Measurements from ENCODE around the gene VAPB.
A peak's percentile ranks its signal among the peaks of the same experiment; 100 is the strongest.

The VAPB gene

DNA sequence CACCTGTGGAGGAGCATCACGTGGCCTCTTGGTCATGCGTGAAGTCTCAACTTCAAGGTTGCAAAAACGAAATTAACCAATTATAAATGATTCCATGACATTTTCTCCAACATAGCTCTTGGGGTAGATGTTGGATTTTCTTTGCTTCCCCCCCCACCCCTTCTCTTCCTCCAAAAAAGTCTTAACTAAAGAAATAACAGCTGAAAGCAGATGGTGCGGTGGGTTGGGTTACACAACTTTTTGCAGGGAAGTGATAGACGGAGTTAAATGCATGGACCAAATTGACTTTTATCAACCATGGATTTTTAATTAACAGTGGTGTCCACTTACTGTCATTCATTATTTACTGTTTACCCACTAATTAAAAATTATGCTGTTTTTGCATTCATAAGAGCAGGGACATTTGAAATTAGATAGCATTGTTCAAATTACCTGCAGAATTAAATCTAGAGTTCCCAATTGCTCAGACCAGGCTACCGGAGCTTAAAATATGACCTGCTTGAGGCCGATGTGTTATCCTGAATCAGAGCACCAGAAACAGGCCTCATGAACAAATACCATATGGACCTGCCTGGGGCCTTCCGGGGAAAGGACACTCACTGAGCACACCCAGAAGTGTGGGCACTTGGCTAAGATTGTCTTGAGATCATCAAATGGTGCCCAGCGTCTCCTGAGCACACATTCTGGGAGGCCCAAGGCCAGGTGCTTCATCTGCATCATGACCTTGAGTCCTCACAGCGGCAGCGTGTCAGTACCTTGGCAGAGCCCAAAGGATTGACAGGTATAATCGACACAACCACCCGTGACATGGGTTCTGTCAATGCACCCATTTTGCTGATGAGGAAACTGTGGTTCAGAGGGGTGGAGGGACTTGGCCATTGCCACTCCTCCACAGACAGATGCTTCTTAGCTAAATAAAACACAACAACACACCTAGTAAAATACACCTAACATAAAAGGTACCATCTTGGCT lies 84.7 kb downstream of the VAPB start:
- DNase-seq: no peak
- Mint-ChIP-seq H3K36me3 (peaks cover 8 to 28% of the 10 kb centered on the region in 2 donors), H3K27me3 (peaks cover 0 to 8% of the 10 kb centered on the region in 2 donors), H3K9me3 (peaks cover 5 to 12% of the 10 kb centered on the region in 2 donors), H3K4me1 (no peaks in the 10 kb centered on the region), H3K27ac (no peak overlapping the region), H3K4me3 (no peak overlapping the region)
- ATAC-seq (replicated peaks): no peak

DNA sequence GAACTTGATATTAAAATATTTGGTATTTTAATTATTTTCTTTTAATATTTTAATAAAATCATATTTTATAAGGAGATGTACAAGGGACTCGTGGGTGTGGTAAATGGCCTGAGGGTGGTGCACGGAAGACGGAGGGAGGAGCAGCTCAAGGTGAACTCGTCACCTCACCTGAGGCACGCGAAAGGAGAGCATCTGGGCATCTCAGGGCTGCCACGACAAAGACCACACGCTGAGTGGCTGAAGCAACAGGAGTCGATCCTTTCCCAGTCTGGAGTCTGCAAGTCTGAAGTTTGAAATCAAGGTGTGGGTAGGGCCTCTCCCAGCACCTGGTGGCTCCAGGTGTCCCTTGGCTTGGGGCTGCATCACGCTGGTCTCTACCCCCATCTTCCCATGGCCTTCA lies 86.4 kb downstream of the VAPB start:
- H3K9me3 Mint-ChIP-seq: peaks cover 5 to 12% of the 10 kb centered on the region in 2 donors
- peaks cover 0 to 8% of the 10 kb centered on the region in 2 donors for H3K27me3 Mint-ChIP-seq
- peaks cover 8 to 27% of the 10 kb centered on the region in 2 donors for H3K36me3 Mint-ChIP-seq
- H3K4me3 Mint-ChIP-seq: no peak overlapping the region
- ATAC-seq (replicated peaks): no peak
- no peak for DNase-seq
- no peak overlapping the region for H3K27ac Mint-ChIP-seq
- H3K4me1 Mint-ChIP-seq: no peaks in the 10 kb centered on the region

DNA sequence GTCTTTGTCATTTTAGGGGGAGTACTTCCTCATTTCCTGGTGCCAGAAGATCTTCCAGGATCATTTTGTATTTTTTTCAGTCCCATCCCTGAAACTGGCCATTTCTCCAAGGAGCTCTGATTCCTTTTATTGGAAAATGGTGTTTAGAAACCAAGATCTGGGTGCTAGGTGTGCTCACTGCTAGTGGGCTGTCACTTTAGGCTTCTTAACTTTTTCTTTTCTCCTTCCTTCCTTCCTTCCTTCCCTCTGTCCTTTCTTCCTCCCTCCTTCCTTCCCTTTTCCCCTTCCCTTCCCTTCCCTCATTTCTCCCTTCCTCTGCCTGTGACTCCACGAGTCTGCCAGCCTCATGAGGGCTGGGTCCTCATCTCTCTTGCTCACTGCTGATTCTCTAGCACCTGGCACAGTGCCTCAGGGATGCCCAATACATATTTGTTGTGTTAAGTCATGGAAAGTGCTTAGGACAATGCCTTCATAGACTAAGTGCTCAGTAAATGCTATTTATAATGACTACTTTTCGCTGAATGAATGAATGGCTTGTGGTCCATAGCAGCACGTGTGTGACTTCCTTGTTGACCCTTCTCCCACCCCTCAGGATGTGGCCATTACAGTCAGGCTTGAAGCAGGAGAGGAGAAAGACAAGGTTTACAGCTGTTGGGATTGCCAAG lies 89.2 kb downstream of the VAPB start:
- Mint-ChIP-seq H3K9me3 (peaks cover 5 to 12% of the 10 kb centered on the region in 2 donors), H3K4me3 (no peak overlapping the region), H3K4me1 (no peaks in the 10 kb centered on the region), H3K27ac (no peak overlapping the region), H3K27me3 (peaks cover 8 to 17% of the 10 kb centered on the region in 2 donors), H3K36me3 (peaks cover 8 to 33% of the 10 kb centered on the region in 2 donors)
- no peak for DNase-seq
- no peak for ATAC-seq (replicated peaks)

DNA sequence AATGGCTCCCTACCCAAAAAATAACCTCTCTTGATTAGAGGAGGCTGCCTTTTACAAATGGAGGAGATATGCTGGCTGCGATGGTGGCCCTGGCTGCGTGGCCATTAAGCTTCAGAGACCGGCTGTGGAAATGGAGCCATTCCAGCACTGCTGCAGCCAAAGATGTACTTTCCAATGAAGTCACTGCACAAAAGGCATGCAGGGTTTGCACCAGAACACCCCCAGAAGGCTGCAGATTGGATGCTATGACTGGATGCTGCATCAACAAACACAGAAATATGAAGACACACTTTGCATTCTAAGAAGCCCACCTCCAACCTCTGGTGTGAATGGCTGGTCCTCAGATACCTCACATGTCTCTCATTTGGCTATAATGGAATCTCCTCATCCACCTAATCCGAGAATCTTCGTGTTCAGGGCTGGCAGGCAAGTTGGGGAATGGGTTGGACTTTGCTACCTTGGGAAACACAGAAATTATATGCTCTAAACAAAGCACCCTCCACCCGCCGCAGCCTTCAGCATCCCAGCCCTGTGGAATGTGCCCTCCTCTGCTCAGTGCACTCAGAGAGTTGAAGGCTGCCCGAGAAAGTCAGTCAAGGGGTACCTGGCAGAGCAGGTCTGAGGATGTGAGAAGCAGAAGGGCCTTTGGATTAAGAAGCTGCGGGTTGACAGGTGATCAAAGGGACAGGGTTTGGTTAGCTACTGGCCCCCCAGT lies 90.9 kb downstream of the VAPB start:
- H3K27ac Mint-ChIP-seq: no peak overlapping the region
- H3K9me3 Mint-ChIP-seq: peaks cover 5 to 12% of the 10 kb centered on the region in 2 donors
- no peak overlapping the region for H3K4me3 Mint-ChIP-seq
- no peaks in the 10 kb centered on the region for H3K4me1 Mint-ChIP-seq
- no peak for DNase-seq
- H3K27me3 Mint-ChIP-seq: peaks cover 8 to 22% of the 10 kb centered on the region in 2 donors
- peaks cover 6 to 39% of the 10 kb centered on the region in 2 donors for H3K36me3 Mint-ChIP-seq
- ATAC-seq (replicated peaks): no peak

DNA sequence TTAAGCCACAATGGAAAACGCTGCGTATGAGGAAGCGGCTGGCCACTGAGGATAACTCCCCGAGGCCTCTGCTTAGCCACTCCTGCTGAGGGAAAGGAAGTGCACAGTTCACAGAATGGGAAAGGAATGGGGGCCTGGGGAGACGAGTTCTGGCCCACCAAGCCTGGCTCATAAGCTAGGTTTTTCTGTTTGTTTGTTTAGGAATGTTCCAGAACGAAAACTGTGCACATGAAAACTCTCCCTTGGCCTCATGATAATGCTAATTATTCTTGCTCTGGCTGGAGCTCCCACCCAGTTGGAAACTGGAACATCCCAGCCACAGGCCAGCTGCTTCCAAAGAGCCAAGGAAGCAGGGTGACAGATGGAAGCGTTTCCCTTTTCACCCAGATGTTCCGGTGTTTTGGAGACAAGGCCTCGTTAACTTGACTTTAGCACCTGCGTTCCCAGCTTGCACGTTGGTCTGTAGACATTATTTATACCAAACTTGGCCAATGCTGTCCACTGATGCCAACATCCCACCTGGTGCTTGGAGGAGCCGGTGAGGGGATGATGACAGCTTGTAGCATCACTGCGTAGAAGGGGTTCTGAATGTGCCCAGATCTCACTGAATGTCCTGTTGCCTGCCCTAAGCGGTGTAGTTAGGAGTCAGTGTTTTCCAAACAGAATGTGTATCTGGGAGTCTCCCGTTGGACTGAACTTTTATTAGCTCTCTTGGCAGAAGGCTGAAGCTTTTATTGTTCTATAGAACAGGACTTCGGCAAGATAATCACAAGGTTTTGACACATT lies 91.7 kb downstream of the VAPB start:
- Mint-ChIP-seq H3K4me1 (no peaks in the 10 kb centered on the region), H3K9me3 (peaks cover 9 to 18% of the 10 kb centered on the region in 2 donors)

DNA sequence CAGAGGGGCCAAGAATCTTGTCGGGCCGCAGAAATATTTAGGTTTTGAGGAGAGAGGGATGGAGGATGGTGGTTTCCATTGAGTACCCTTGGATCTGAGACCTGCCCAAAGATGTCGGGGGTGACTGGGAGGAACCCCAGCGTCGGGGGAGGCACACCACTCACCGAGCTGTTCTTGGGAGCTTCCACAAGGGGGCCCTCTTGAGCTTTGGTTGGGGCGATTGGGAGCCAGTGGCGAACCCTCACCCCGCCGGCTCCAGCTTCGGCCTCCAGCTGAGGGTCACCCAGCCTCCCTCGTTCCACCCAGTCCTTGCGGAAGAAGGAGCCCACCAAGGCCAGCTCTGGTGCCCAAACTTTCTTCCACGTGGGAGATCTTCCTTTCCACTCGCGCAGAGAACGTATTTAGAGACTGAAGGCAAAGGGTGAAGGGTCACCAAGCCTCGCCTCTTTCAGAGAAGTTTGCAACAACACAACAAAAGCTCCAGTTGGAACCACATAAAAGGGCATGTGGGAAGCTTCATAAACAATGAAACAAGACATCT lies 92.5 kb downstream of the VAPB start:
- Mint-ChIP-seq H3K27me3 (peaks cover 15 to 28% of the 10 kb centered on the region in 2 donors), H3K4me3 (no peak overlapping the region), H3K9me3 (peaks cover 16 to 25% of the 10 kb centered on the region in 2 donors), H3K27ac (no peak overlapping the region), H3K36me3 (peaks cover 6 to 49% of the 10 kb centered on the region in 2 donors), H3K4me1 (no peaks in the 10 kb centered on the region)
- ATAC-seq (replicated peaks): peak; percentile 46 to 47
- no peak for DNase-seq

More for the DNA sequence above, 91.7 kb downstream of the VAPB start:
- H3K36me3 Mint-ChIP-seq: peaks cover 3 to 43% of the 10 kb centered on the region in 2 donors
- H3K27me3 Mint-ChIP-seq: peaks cover 8 to 22% of the 10 kb centered on the region in 2 donors
- no peak overlapping the region for H3K27ac Mint-ChIP-seq
- H3K4me3 Mint-ChIP-seq: no peak overlapping the region
- no peak for DNase-seq
- no peak for ATAC-seq (replicated peaks)

DNA sequence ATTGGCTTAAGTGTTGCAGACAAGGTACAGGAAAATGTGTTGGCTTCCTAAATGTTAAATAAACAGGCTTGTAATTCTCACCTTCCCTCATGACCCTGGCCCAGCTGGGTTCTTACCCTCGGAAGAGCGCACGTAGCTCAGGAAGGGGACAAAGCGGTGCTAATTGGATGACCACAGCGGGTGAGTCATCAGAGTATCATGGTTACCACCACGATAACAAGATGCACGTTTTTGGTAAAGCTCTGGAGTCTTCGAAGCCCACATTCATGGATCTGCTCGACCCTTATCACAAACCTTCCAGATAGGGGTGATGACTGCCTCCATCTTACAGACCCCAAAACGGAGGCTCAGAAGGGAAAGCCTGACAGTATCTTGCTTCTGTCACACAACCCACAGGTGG lies 93.4 kb downstream of the VAPB start:
- no peaks in the 10 kb centered on the region for H3K4me1 Mint-ChIP-seq
- peaks cover 15 to 29% of the 10 kb centered on the region in 2 donors for H3K27me3 Mint-ChIP-seq
- no peak overlapping the region for H3K4me3 Mint-ChIP-seq
- DNase-seq (no peak), ATAC-seq (replicated peaks) (no peak)
- H3K36me3 Mint-ChIP-seq: peaks cover 6 to 41% of the 10 kb centered on the region in 2 donors
- no peak overlapping the region for H3K27ac Mint-ChIP-seq
- H3K9me3 Mint-ChIP-seq: peaks cover 16 to 21% of the 10 kb centered on the region in 2 donors

DNA sequence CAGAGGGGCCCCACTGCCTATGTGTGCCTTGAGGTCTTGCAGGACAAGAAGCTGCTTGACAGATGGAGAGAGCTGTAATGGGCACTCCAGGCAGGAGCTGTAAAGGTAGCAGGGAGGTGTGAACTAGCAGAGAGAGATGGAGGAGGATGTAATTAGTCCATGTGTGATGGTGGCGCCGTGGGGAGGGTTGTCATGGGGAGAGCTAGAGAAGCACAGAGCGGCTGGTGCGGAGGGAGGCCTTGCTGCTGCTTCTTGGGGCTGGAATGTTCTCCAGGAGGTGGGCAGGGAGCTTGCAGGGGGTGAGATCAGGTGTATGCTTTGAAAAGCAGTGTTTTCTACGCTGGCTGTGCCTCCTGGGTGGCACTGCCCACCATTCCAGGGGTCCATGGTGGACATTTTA lies 94.0 kb downstream of the VAPB start:
- ATAC-seq (replicated peaks): no peak
- Mint-ChIP-seq H3K4me1 (no peaks in the 10 kb centered on the region), H3K9me3 (peaks cover 17 to 19% of the 10 kb centered on the region in 2 donors), H3K27ac (peak overlapping the region; percentile 1), H3K27me3 (peaks cover 15 to 27% of the 10 kb centered on the region in 2 donors), H3K36me3 (peaks cover 6 to 37% of the 10 kb centered on the region in 2 donors), H3K4me3 (no peak overlapping the region)
- no peak for DNase-seq

DNA sequence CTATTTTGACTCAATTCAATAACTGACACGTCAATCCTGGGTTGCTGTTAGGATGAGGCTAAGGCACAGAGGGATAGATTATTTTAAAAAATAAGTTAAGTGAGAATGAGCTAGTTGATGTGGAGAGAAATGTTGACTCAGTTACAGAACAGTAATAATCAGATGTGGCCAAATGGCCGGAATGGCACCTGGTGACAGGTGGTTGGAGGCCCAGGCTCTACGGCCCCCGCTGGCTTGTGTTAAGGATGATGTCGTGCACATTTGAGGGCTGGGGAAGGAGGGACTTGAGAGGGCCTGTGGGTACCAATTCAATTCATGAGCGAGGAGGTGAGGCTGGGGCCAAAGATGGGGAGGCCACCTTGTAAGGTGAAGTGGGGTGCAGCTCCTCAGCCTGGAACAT lies 94.4 kb downstream of the VAPB start:
- H3K36me3 Mint-ChIP-seq: peaks cover 5 to 34% of the 10 kb centered on the region in 2 donors
- H3K27ac Mint-ChIP-seq: no peak overlapping the region
- H3K4me3 Mint-ChIP-seq: no peak overlapping the region
- peaks cover 17 to 24% of the 10 kb centered on the region in 2 donors for H3K27me3 Mint-ChIP-seq
- no peaks in the 10 kb centered on the region for H3K4me1 Mint-ChIP-seq
- ATAC-seq (replicated peaks) (no peak), DNase-seq (no peak)
- H3K9me3 Mint-ChIP-seq: peaks cover 16% of the 10 kb centered on the region in 2 donors

DNA sequence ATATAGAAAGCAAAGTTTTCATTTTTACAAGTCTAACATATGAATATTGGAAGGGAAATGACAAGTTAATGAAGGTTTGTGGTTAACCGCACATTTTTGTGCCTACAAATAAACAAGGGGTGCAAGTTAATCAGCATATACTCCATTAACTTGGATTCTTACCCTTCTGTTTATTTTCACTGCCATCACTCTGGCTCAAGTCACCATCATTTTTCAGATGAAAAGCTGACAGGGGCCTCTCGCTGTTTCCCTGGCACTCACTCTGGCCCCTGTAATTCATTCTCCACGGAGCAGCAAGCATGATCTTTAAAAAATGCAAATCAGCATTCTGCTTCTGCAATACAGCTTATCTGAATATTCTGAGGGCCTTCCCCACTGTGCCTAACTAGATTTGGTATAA lies 96.4 kb downstream of the VAPB start:
- no peak for ATAC-seq (replicated peaks)
- H3K9me3 Mint-ChIP-seq: peaks cover 18 to 20% of the 10 kb centered on the region in 2 donors
- no peak for DNase-seq
- peaks cover 12 to 32% of the 10 kb centered on the region in 2 donors for H3K36me3 Mint-ChIP-seq
- H3K4me3 Mint-ChIP-seq: no peak overlapping the region
- peaks cover 26 to 28% of the 10 kb centered on the region in 2 donors for H3K27me3 Mint-ChIP-seq
- H3K27ac Mint-ChIP-seq: no peak overlapping the region
- no peaks in the 10 kb centered on the region for H3K4me1 Mint-ChIP-seq

DNA sequence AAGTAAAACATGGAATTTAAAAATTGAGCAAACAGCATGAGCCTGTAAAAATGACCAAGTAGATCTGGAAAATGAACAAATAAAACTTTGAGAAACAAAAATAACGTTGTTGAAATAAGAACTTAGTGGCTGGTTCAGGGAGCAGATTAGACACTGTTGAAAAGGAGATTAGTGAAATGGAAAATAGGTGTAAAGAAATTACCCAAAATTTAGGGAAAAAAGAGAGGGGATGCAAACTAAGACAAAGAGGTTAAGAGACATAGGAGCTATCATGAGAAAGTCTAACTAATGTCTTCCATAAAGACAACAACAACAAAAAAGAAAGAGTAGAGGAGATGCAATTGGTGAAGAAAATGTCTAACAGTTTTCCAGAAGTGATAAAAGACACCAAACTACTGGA lies 97.2 kb downstream of the VAPB start:
- Mint-ChIP-seq H3K4me3 (no peak overlapping the region), H3K27me3 (peaks cover 26 to 30% of the 10 kb centered on the region in 2 donors), H3K9me3 (peaks cover 18 to 23% of the 10 kb centered on the region in 2 donors), H3K4me1 (no peaks in the 10 kb centered on the region), H3K27ac (peak overlapping the region; percentile 3), H3K36me3 (peaks cover 12 to 31% of the 10 kb centered on the region in 2 donors)
- ATAC-seq (replicated peaks) (no peak), DNase-seq (no peak)

DNA sequence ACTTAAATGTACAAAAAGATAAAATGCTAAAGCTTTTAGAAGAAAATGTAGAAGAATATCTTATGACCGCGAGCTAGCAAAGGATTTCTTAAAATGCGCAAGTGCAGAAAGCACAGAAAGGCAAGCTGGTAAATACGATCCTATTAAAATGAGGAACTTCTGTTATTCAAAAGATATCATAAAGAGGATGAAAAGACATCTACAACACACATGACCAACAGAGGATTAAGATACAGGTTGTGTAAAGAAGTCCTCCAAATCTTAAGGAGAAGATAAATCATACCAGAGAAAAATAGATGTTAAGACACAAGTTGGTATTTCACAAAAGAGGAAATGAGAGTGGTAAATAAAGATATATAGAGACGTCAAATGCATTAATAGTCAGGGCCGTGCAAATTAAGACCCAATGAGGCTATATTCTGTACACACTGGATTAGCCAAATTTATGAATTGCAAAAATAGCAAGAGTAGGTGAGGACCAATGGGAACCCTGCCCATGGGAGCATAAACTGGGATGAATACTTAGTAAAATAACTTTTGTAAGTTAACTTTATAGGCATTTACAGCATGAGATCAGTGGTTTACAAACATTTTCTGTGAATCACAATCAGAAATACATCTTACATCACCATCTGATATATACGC lies 103.2 kb downstream of the VAPB start:
- Mint-ChIP-seq H3K36me3 (peaks cover 7 to 9% of the 10 kb centered on the region in 2 donors), H3K4me3 (no peak overlapping the region)

More for the DNA sequence above, 103.2 kb downstream of the VAPB start:
- Mint-ChIP-seq H3K4me1 (peaks cover 0 to 11% of the 10 kb centered on the region in 2 donors), H3K27ac (no peak overlapping the region), H3K27me3 (peaks cover 11 to 17% of the 10 kb centered on the region in 2 donors), H3K9me3 (peaks cover 6 to 12% of the 10 kb centered on the region in 2 donors)
- DNase-seq (no peak), ATAC-seq (replicated peaks) (no peak)
